BJ (cell line): ENCODE data around the gene ATXN2L. TPM values are rescaled to one million over a fixed set of nuclear protein-coding genes. Genes with fewer than 3 reads are reported as not detected.

Source experiments
- CTCF ChIA-PET: fragments of 350-600 bp; formaldehyde crosslinking; extraction: SDS; loops from one replicate; lab custom pipeline; 2021; ENCODE audit warnings: antibody characterized with exemption, inconsistent platforms; lab: Yijun Ruan, JAX
- POLR2A ChIA-PET: fragments of 300-600 bp; sonication (Branson Sonifier 250); formaldehyde crosslinking; extraction: SDS; loops from one replicate; lab custom pipeline; 2021; ENCODE audit warnings: antibody characterized with exemption; lab: Charles Lee
- DNase-seq: peaks from one replicate; pipeline ENCODE4 v3.0.0-alpha.2; 2011; ENCODE audit warnings: low read depth
- H3K27me3 ChIP-seq: 2 replicates; pipeline ENCODE4 v1.6.0; 2011; ENCODE audit warnings: low read length; ENCODE audit not compliant: control insufficient read depth, insufficient read depth
- H3K36me3 ChIP-seq: 2 replicates; pipeline ENCODE4 v1.5.1; 2011; ENCODE audit warnings: low read length; ENCODE audit not compliant: control insufficient read depth, insufficient read depth
- H3K4me3 ChIP-seq: 2 replicates; pipeline ENCODE4 v1.5.1; 2011; ENCODE audit warnings: low read depth, mild to moderate bottlenecking, control low read depth, low read length
- CTCF ChIP-seq: IDR thresholded peaks from 2 replicates; pipeline ENCODE4 v1.5.1; 2011; ENCODE audit warnings: low read depth, mild to moderate bottlenecking, control low read depth, inconsistent platforms, low read length, moderate library complexity; ENCODE audit not compliant: insufficient read depth
- polyA plus RNA-seq: library from polyadenylated mRNA; depleted of rRNA; stranded (reverse); fragments of >200 nt; gene quantifications from 2 replicates; pipeline ENCODE4 v1.2.3, GENCODE V29; 2011

ATXN2L gene
- polyA plus RNA-seq, 1 experiment, result 19.9 TPM

- DNase-seq, result no peak
- POLR2A ChIA-PET, result no interaction called here
- TF ChIP-seq CTCF, result no peak
- H3K27me3 ChIP-seq, result no peaks in the 10 kb centered on the region
- H3K4me3 ChIP-seq, result peak overlapping the region; percentile 82
- CTCF ChIA-PET, result interaction anchor here (0.6 to 3.2 kb wide), 2 partner anchors 123 to 1690 kb away, joined by 3 to 12 read pairs; no protein-coding TSS in a partner anchor
- peaks cover 7% of the 10 kb centered on the region for H3K36me3 ChIP-seq
Measured at GRCh38 chr16:28821874-28822519, 802 bp upstream of the ATXN2L start.

GRCh38 chr16:28823291-28823872, 583 bp downstream of the ATXN2L start:
- no peak for TF ChIP-seq CTCF
- POLR2A ChIA-PET, result no interaction called here
- CTCF ChIA-PET, result interaction anchor here (0.7 to 3.2 kb wide), 3 partner anchors 9 to 122 kb away, joined by 3 to 12 read pairs (median 3); no protein-coding TSS in a partner anchor
- no peak for DNase-seq
- H3K36me3 ChIP-seq, result peaks cover 10% of the 10 kb centered on the region
- H3K4me3 ChIP-seq, result peak overlapping the region; percentile 82
- H3K27me3 ChIP-seq, result no peaks in the 10 kb centered on the region

- peak; percentile 37; the same call in 1 of the 2 replicates for TF ChIP-seq CTCF
- CTCF ChIA-PET, result interaction anchor here (0.7 to 3.2 kb wide), 3 partner anchors 8 to 121 kb away, joined by 3 to 12 read pairs (median 3); no protein-coding TSS in a partner anchor
- POLR2A ChIA-PET, result no interaction called here
- Histone ChIP-seq H3K27me3 (no peaks in the 10 kb centered on the region), H3K36me3 (peaks cover 12% of the 10 kb centered on the region), H3K4me3 (peak overlapping the region; percentile 82)
- peak; percentile 82 for DNase-seq
Measured at GRCh38 chr16:28823873-28824716, 1.3 kb downstream of the ATXN2L start.

GRCh38 chr16:28824717-28824973, 1.8 kb downstream of the ATXN2L start:
- Histone ChIP-seq H3K4me3 (peak overlapping the region; percentile 82), H3K27me3 (no peaks in the 10 kb centered on the region), H3K36me3 (peaks cover 17% of the 10 kb centered on the region)
- no peak for DNase-seq
- TF ChIP-seq CTCF, result no peak
- CTCF ChIA-PET, result interaction anchor here (1.0 to 3.2 kb wide), 2 partner anchors 20 to 120 kb away, joined by 3 to 12 read pairs; no protein-coding TSS in a partner anchor
- POLR2A ChIA-PET, result no interaction called here

- no peak for DNase-seq
- POLR2A ChIA-PET, result no interaction called here
- peak; percentile 23; the same call in 1 of the 2 replicates for TF ChIP-seq CTCF
- peaks cover 27% of the 10 kb centered on the region for H3K36me3 ChIP-seq
- no peaks in the 10 kb centered on the region for H3K27me3 ChIP-seq
- no peak overlapping the region for H3K4me3 ChIP-seq
- CTCF ChIA-PET, result no interaction called here
Measured at GRCh38 chr16:28826141-28826540, 3.3 kb downstream of the ATXN2L start.
